ENCODE data around the gene KRTAP5-6. TPM values are rescaled to one million over a fixed set of nuclear protein-coding genes. Genes with fewer than 3 reads are reported as not detected.

The KRTAP5-6 gene
- total and polyA plus RNA-seq, 10 donors, result not detected

DNA sequence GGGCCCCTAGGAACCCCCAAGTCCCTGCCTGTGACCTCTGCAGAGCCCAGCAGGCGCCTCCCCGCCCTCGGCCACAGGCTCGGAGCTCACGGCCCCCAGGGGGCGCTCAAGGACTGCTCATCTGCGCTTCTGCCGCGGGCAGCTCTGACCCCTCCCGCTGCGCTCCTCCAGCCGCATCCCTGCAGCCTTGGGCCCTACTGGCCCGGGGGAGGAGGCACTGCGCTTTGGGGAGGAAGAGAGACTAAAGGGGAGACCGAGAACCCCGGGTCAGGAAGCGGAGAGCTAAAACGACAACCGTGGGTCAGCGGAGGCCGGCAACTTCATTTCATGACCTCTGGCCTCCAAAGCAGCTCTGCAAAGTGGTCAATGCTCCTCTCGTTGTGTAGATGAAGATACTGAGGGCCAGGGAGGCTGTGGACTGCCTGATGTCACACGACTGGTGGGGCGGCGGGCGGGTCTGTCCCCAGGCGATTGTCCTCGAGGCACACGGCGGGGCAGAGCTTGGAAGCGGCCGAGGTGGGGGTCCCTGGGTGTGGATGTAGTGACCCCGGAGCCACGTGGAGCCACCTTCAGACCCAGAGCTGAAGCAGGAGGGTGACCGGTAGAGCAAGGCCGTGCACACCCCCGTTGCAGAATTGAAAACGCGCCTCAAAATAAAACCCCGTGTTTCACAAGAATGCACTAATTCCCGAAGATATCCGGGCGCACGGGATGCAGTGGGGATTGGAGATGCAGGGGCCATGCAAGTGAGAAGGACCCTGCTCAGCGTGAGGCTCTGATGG, 2.7 kb upstream of the KRTAP5-6 start:
- H3K4me3 ChIP-seq, result peak overlapping the region in 4 of 8 donors; percentile 7 to 58 (median 19)
- peak; percentile 98 for DNase-seq

DNA sequence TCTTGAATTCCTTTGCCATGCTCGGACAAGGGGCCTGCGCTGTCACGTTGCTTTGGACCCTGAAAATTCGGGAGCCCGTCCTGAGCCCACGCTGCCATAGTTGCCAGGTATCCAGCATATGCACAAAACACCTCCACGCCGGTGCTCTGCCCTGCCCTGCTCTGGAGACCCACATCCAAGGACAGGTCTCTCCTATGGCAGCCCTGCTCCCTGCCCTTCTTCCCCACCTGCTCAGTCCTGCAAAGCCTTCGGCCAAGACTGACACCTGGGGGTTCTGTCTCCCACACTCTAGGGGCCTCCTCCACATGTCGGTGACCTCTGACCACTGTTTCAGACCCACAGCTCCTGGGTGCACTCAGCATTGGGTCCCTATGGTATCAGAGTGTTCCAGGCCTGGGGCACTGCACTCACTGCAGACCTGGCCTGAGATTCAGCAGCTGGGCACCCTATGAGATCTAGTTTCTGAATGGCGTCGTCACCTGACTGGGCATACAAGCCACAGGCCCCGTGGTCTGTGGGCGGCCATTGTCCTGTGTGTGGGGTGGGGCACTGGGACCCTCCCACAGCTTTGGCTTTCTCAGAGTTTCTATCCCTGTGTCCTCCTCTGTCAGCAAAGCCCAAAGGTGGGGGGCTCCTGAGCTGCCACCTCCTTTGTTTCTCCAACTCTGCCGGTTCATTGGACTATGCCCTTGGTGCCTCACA, 2.0 kb upstream of the KRTAP5-6 start:
- H3K27ac ChIP-seq, result no peak overlapping the region
- peaks cover 0 to 25% (median 0%) of the 10 kb centered on the region in 7 donors for H3K27me3 ChIP-seq (replicated peaks in 1 of 7)
- H3K4me1 ChIP-seq, result peaks cover 10 to 23% (median 18%) of the 10 kb centered on the region in 6 donors
- TF ChIP-seq CTCF (IDR thresholded peaks at IDR 0.05 in 8 of 11, conservative IDR thresholded peaks at IDR 0.05 in 3 of 11), result no peak
- TF ChIP-seq POLR2AphosphoS5 (IDR thresholded peaks at IDR 0.05), result no peak
- no peak for TF ChIP-seq POLR2A (IDR thresholded peaks at IDR 0.05)
- H3K36me3 ChIP-seq, result no peaks in the 10 kb centered on the region
- intact Hi-C loops (cut with DNase I; ENCODE audit: low total_unique reads), result loop anchor here (2.0 to 10.0 kb wide), 3 partner anchors 43 to 460 kb away; no protein-coding TSS in a partner anchor
- peak; percentile 59 for DNase-seq
- H3K4me3 ChIP-seq, result no peak overlapping the region
- no peaks in the 10 kb centered on the region for H3K9me3 ChIP-seq
- WGBS, 5 donors, result 84 to 97% (median 93%) methylated on average over 8 to 15 of the region's 15 CpGs

More for the DNA sequence above, 2.7 kb upstream of the KRTAP5-6 start:
- intact Hi-C loops (cut with DNase I; ENCODE audit: low total_unique reads), result loop anchor here (2.0 to 10.0 kb wide), 3 partner anchors 42 to 461 kb away; no protein-coding TSS in a partner anchor
- TF ChIP-seq POLR2AphosphoS5 (IDR thresholded peaks at IDR 0.05) (peak; percentile 40 to 80 (median 72)), CTCF (IDR thresholded peaks at IDR 0.05 in 8 of 11, conservative IDR thresholded peaks at IDR 0.05 in 3 of 11) (peak; percentile 89 to 99 (median 95)), POLR2A (IDR thresholded peaks at IDR 0.05) (no peak)
- Histone ChIP-seq H3K4me1 (peaks cover 10 to 27% (median 19%) of the 10 kb centered on the region in 6 donors), H3K36me3 (no peaks in the 10 kb centered on the region), H3K27ac (peak overlapping the region in 5 of 8 donors; percentile 17 to 66 (median 48)), H3K9me3 (no peaks in the 10 kb centered on the region), H3K27me3 (replicated peaks in 1 of 7) (peaks cover 0 to 30% (median 4%) of the 10 kb centered on the region in 7 donors)
- WGBS, 5 donors, result 45 to 54% (median 47%) methylated on average over 39 to 45 of the region's 45 CpGs

- intact Hi-C loops (cut with DNase I; ENCODE audit: low total_unique reads), result loop anchor here (2.0 to 10.0 kb wide), 2 partner anchors 137 to 459 kb away; no protein-coding TSS in a partner anchor
- H3K27me3 ChIP-seq (replicated peaks in 1 of 7), result peaks cover 0 to 25% (median 0%) of the 10 kb centered on the region in 7 donors
- H3K4me3 ChIP-seq, result no peak overlapping the region
- no peak overlapping the region for H3K27ac ChIP-seq
- WGBS, 5 donors, result 95 to 100% (median 98%) methylated on average over 3 of the region's 3 CpGs
- H3K36me3 ChIP-seq, result no peaks in the 10 kb centered on the region
- H3K9me3 ChIP-seq, result no peaks in the 10 kb centered on the region
- no peak for TF ChIP-seq CTCF (IDR thresholded peaks at IDR 0.05 in 8 of 11, conservative IDR thresholded peaks at IDR 0.05 in 3 of 11)
- TF ChIP-seq POLR2A (IDR thresholded peaks at IDR 0.05), result no peak
- TF ChIP-seq POLR2AphosphoS5 (IDR thresholded peaks at IDR 0.05), result no peak
- peak; percentile 32 for DNase-seq
- peaks cover 10 to 23% (median 18%) of the 10 kb centered on the region in 6 donors for H3K4me1 ChIP-seq
Observed at GRCh38 chr11:1695548-1696108, 1.4 kb upstream of the KRTAP5-6 start.

All from spleen (tissue), 11 donors.